K562 (cell line): ENCODE measurements around the gene ELF1.

Source experiments
- BRD4 ChIP-seq: fragments of 200-600 bp; sonication (generic); IDR thresholded peaks from 2 replicates; pipeline ENCODE4 v1.6.1; 2017; ENCODE audit warnings: inconsistent platforms
- CTCF ChIP-seq, 3 experiments: IDR thresholded peaks in 2 of 3; conservative IDR thresholded peaks in 1 of 3; 2 replicates each; pipeline ENCODE4 v1.5.1; 2011 to 2012; ENCODE audit warnings: low read length in 3 of 3, mild to moderate bottlenecking in 3 of 3, control low read depth in 2 of 3, improper control_type of control experiment in 1 of 3, inconsistent platforms in 1 of 3, low read depth in 1 of 3, mixed read lengths in 1 of 3, moderate library complexity in 1 of 3; ENCODE audit not compliant: insufficient read depth in 2 of 3
- ELK1 ChIP-seq: sonication (generic); formaldehyde crosslinking; IDR thresholded peaks from 2 replicates; pipeline ENCODE4 v1.8.1; 2022; ENCODE audit warnings: missing genetic modification reagents
- EZH2 ChIP-seq: IDR thresholded peaks from 2 replicates; pipeline ENCODE4 v1.6.1; 2012; ENCODE audit warnings: low read depth, mild to moderate bottlenecking, inconsistent platforms, low read length, borderline replicate concordance
- HIVEP1 ChIP-seq: fragments of 250-450 bp; sonication (Bioruptor Pico); IDR thresholded peaks from 2 replicates; pipeline ENCODE4 v1.4.0; 2020; ENCODE audit warnings: mild to moderate bottlenecking
- HMG20B ChIP-seq: fragments of 250-450 bp; sonication (Bioruptor Pico); IDR thresholded peaks from 2 replicates; pipeline ENCODE4 v1.5.0; 2021; ENCODE audit warnings: mild to moderate bottlenecking
- NRF1 ChIP-seq, 2 experiments: fragments of 450-650 bp; IDR thresholded peaks in 1 of 2; conservative IDR thresholded peaks in 1 of 2; 2 replicates each; pipeline ENCODE4 v1.6.1; 2014; ENCODE audit warnings: mild to moderate bottlenecking in 2 of 2
- PATZ1 ChIP-seq: fragments of 250-450 bp; sonication (Bioruptor Pico); IDR thresholded peaks from 2 replicates; pipeline ENCODE4 v1.5.0; 2020; ENCODE audit warnings: mild to moderate bottlenecking, borderline replicate concordance
- POLR2AphosphoS5 ChIP-seq: IDR thresholded peaks from 2 replicates; pipeline ENCODE4 v1.6.1; 2011; ENCODE audit warnings: mild to moderate bottlenecking, low read depth, low read length, moderate library complexity; ENCODE audit not compliant: control insufficient read depth, insufficient read depth
- SP1 ChIP-seq: sonication (generic); formaldehyde crosslinking; IDR thresholded peaks from 2 replicates; pipeline ENCODE4 v1.8.1; 2022; ENCODE audit warnings: mild to moderate bottlenecking, missing genetic modification reagents
- SRSF1 ChIP-seq: fragments of 200-400 bp; formaldehyde crosslinking; IDR thresholded peaks from 2 replicates; pipeline ENCODE4 v1.6.1; 2017; ENCODE audit warnings: mild to moderate bottlenecking, low read depth, low read length, moderate library complexity
- TEAD2 ChIP-seq: fragments of 450-650 bp; IDR thresholded peaks from 2 replicates; pipeline ENCODE4 v1.6.1; 2016; ENCODE audit warnings: missing genetic modification characterization, control low read depth, missing compliant biosample characterization
- ZHX1 ChIP-seq: fragments of 150-350 bp; conservative IDR thresholded peaks from 2 replicates; pipeline ENCODE4 v1.6.1; 2014; ENCODE audit warnings: low read length
- ZNF586 ChIP-seq: fragments of 450-650 bp; formaldehyde crosslinking; conservative IDR thresholded peaks from 2 replicates; pipeline ENCODE4 v1.4.0; 2020; ENCODE audit warnings: mild to moderate bottlenecking, moderate library complexity

- no peak for TF ChIP-seq PATZ1
- TF ChIP-seq BRD4 = no peak
- TF ChIP-seq EZH2 = no peak
- TF ChIP-seq HIVEP1 (CRISPR knock-in tag) = no peak
- no peak for TF ChIP-seq ZHX1
- no peak for TF ChIP-seq ELK1
- no peak for TF ChIP-seq TEAD2 (tag)
- TF ChIP-seq SRSF1 = no peak
- no peak for TF ChIP-seq SP1
- no peak for TF ChIP-seq CTCF (IDR thresholded peaks at IDR 0.05 in 2 of 3, conservative IDR thresholded peaks at IDR 0.05 in 1 of 3; ENCODE audit: insufficient read depth in 2 of 3, low read depth in 1 of 3, low read length in 3 of 3)
- TF ChIP-seq NRF1 (conservative IDR thresholded peaks at IDR 0.05 in 1 of 2, IDR thresholded peaks at IDR 0.05 in 1 of 2) = no peak
- TF ChIP-seq POLR2AphosphoS5 = no peak
- TF ChIP-seq HMG20B (CRISPR knock-in tag) = no peak
- TF ChIP-seq ZNF586 (CRISPR knock-in tag) = no peak
Measured at GRCh38 chr13:40986101-40986856, 32.8 kb downstream of the ELF1 start.
